B cell (primary cell): ENCODE data around the gene PACSIN2. TPM values are rescaled to one million over a fixed set of nuclear protein-coding genes. Genes with fewer than 3 reads are reported as not detected.

ENCODE experiments used
- ATAC-seq: fragments of 200-7000 bp; cut with Tn5 transposase; one replicate; pipeline ENCODE4 v1.10.0; 2021; ENCODE audit warnings: low read depth, mild to moderate bottlenecking, moderate number of reproducible peaks, moderate library complexity
- CTCF ChIA-PET: fragments of 350-600 bp; sonication (Branson Sonifier 250); formaldehyde crosslinking; loops from one replicate; lab custom pipeline; 2021; ENCODE audit warnings: antibody characterized with exemption, inconsistent platforms; lab: Charles Lee
- POLR2A ChIA-PET: fragments of 350-600 bp; sonication (Branson Sonifier 250); formaldehyde crosslinking; loops from one replicate; lab custom pipeline; 2021; ENCODE audit warnings: antibody characterized with exemption; lab: Charles Lee
- DNase-seq: peaks from one replicate; pipeline ENCODE4 v3.0.0; 2013
- H2AFZ ChIP-seq: 2 replicates; pipeline ENCODE4 v1.6.1; 2012; ENCODE audit warnings: mild to moderate bottlenecking, low read depth, low read length; ENCODE audit not compliant: insufficient read depth, poor library complexity, severe bottlenecking
- H3K27ac ChIP-seq, 2 donors: 1 replicate in 1 of 2; 2 replicates in 1 of 2; pipeline ENCODE4 v1.5.1; 2012 to 2013; ENCODE audit warnings: low read length in 2 of 2, mild to moderate bottlenecking in 2 of 2, moderate library complexity in 1 of 2
- H3K27me3 ChIP-seq, 4 experiments: fragments of 200-600 bp in 1 of 4; sonication (generic) in 1 of 4; replicated peaks in 1 of 4; 1 replicate in 2 of 4; 2 replicates in 2 of 4; pipeline versions ENCODE4 v1.6.1 to v1.7.0; 2013 to 2016; ENCODE audit warnings: low read length in 3 of 4, mild to moderate bottlenecking in 2 of 4, mixed read lengths in 1 of 4, moderate library complexity in 1 of 4; ENCODE audit not compliant: insufficient read depth in 4 of 4, control insufficient read depth in 3 of 4; ENCODE audit errors: control extremely low read depth in 1 of 4
- H3K36me3 ChIP-seq, 2 experiments: replicated peaks in 1 of 2; 1 replicate in 1 of 2; 2 replicates in 1 of 2; pipeline versions ENCODE4 v1.6.1 to v1.7.1; 2013; ENCODE audit warnings: low read length in 1 of 2; ENCODE audit not compliant: insufficient read depth in 2 of 2, control insufficient read depth in 1 of 2; ENCODE audit errors: control extremely low read depth in 1 of 2, extremely low read depth in 1 of 2
- H3K4me1 ChIP-seq, 2 donors: fragments of 200-600 bp in 1 of 2; sonication (generic) in 1 of 2; 1 replicate in 1 of 2; 2 replicates in 1 of 2; pipeline versions ENCODE4 v1.5.1 to v1.6.1; 2013 to 2017; ENCODE audit warnings: low read length in 2 of 2; ENCODE audit not compliant: control insufficient read depth in 2 of 2, insufficient read depth in 2 of 2
- H3K4me2 ChIP-seq: replicated peaks from 2 replicates; pipeline ENCODE3; 2012; ENCODE audit warnings: mild to moderate bottlenecking, low read depth, low read length; ENCODE audit not compliant: poor library complexity, severe bottlenecking
- H3K4me3 ChIP-seq, 5 experiments: fragments of 200-600 bp in 1 of 5; sonication (generic) in 1 of 5; 1 replicate in 3 of 5; 2 replicates in 2 of 5; pipeline versions ENCODE4 v1.5.1 to v1.7.0; 2011 to 2016; ENCODE audit warnings: low read length in 4 of 5, mild to moderate bottlenecking in 4 of 5, low read depth in 2 of 5, control low read depth in 1 of 5, moderate library complexity in 1 of 5; ENCODE audit not compliant: insufficient read depth in 1 of 5; ENCODE audit errors: control extremely low read depth in 1 of 5, extremely low read depth in 1 of 5
- H3K79me2 ChIP-seq: fragments of 200-600 bp; sonication (generic); one replicate; pipeline ENCODE4 v1.6.0; 2016; ENCODE audit warnings: low read length; ENCODE audit not compliant: control insufficient read depth, insufficient read depth
- H3K9ac ChIP-seq: fragments of 200-600 bp; sonication (generic); 2 replicates; pipeline ENCODE4 v1.6.1; 2017; ENCODE audit warnings: mild to moderate bottlenecking, low read length, moderate library complexity
- H3K9me3 ChIP-seq, 3 donors: one replicate each; pipeline versions ENCODE4 v1.6.1 to v1.7.1; 2013; ENCODE audit warnings: low read length in 2 of 3; ENCODE audit not compliant: control insufficient read depth in 2 of 3, insufficient read depth in 1 of 3; ENCODE audit errors: control extremely low read depth in 1 of 3
- H4K20me1 ChIP-seq: 2 replicates; pipeline ENCODE4 v1.6.0; 2012; ENCODE audit warnings: mild to moderate bottlenecking, low read length; ENCODE audit not compliant: insufficient read depth, control insufficient read depth, poor library complexity, severe bottlenecking
- H3K27ac Mint-ChIP-seq: one replicate; pipeline ENCODE4 v1.8.0; 2021; ENCODE audit warnings: mixed read lengths
- H3K27me3 Mint-ChIP-seq: one replicate; pipeline ENCODE4 v1.8.0; 2021; ENCODE audit warnings: mixed read lengths
- H3K4me1 Mint-ChIP-seq: one replicate; pipeline ENCODE4 v1.8.0; 2021; ENCODE audit warnings: mixed read lengths
- H3K4me3 Mint-ChIP-seq: one replicate; pipeline ENCODE4 v1.8.0; 2021; ENCODE audit warnings: mixed read lengths
- H3K9me3 Mint-ChIP-seq: one replicate; pipeline ENCODE4 v1.8.0; 2022; ENCODE audit warnings: mixed read lengths; ENCODE audit not compliant: insufficient read depth
- EZH2 ChIP-seq: IDR thresholded peaks from 2 replicates; pipeline ENCODE4 v1.6.1; 2012; ENCODE audit warnings: borderline replicate concordance, low read depth, mild to moderate bottlenecking, moderate library complexity, low read length; ENCODE audit not compliant: insufficient read depth, poor library complexity, severe bottlenecking
- WGBS: methylation state at CpG from one replicate; pipeline ENCODE4 v1.1.5; 2013; ENCODE audit warnings: missing lambda C conversion rate; ENCODE audit not compliant: insufficient coverage; 5-methylcytosine and 5-hydroxymethylcytosine counted together
- intact Hi-C: fragments of 100-400 bp; cut with micrococcal nuclease; formaldehyde crosslinking; loops from one replicate; pipeline ENCODE4 v1.10.0; 2022
- polyA plus RNA-seq: library from polyadenylated mRNA; depleted of rRNA; stranded (reverse); fragments of >200 nt; gene quantifications from 2 replicates; pipeline ENCODE4 v1.2.3, GENCODE V29; 2012
- total RNA-seq, 2 donors: library from RNA; stranded (reverse); fragments of 120-200 nt in 1 of 2; gene quantifications; 1 replicate in 1 of 2; 2 replicates in 1 of 2; pipeline versions ENCODE4 v1.2.3 to v1.2.4, GENCODE V29; 2013 to 2022
- TF ChIP-seq, protein P1 (sequence below): fragments of 200-600 bp; IDR thresholded peaks from one replicate; pipeline ENCODE4 v1.8.0; 2022; ENCODE audit warnings: antibody characterized with exemption, mild to moderate bottlenecking

Gene PACSIN2
- total and polyA plus RNA-seq, 2 donors (not counting 1 experiment from before 2014, with no cell fraction given), result 26.9 to 59.3 TPM

- H3K4me3 Mint-ChIP-seq, result no peak overlapping the region
Observed at GRCh38 chr22:43007519-43008102, 7.3 kb downstream of the PACSIN2 start.

GRCh38 chr22:43006753-43007152 is 8.2 kb downstream of the PACSIN2 start:
- Histone ChIP-seq H3K4me1 (peaks cover 29 to 34% of the 10 kb centered on the region in 2 donors), H3K27ac (no peak overlapping the region), H3K4me3 (no peak overlapping the region), H4K20me1 (peaks cover 89% of the 10 kb centered on the region), H3K36me3 (no peaks in the 10 kb centered on the region), H2AFZ (no peak overlapping the region), H3K9ac (no peak overlapping the region), H3K9me3 (no peaks in the 10 kb centered on the region), H3K79me2 (peaks cover 98% of the 10 kb centered on the region), H3K27me3 (no peaks in the 10 kb centered on the region), H3K4me2 (no peak overlapping the region)
- Mint-ChIP-seq H3K4me3 (no peak overlapping the region), H3K4me1 (peaks cover 66% of the 10 kb centered on the region), H3K9me3 (no peaks in the 10 kb centered on the region), H3K27ac (no peak overlapping the region), H3K27me3 (no peaks in the 10 kb centered on the region)
- 100% methylated on average over 6 of the region's 7 CpGs for WGBS
- CTCF ChIA-PET, result interaction anchor here (2.2 kb wide), 1 partner anchor 139 kb away, joined by 6 read pairs; no protein-coding TSS in a partner anchor
- intact Hi-C loops, result no loop called here
- DNase-seq (no peak), ATAC-seq (no peak)
- POLR2A ChIA-PET, result interaction anchor here (0.6 kb wide), 1 partner anchor 224 kb away, joined by 10 read pairs; no protein-coding TSS in a partner anchor
- TF ChIP-seq EZH2, result no peak
- TF ChIP-seq, protein P1, sequence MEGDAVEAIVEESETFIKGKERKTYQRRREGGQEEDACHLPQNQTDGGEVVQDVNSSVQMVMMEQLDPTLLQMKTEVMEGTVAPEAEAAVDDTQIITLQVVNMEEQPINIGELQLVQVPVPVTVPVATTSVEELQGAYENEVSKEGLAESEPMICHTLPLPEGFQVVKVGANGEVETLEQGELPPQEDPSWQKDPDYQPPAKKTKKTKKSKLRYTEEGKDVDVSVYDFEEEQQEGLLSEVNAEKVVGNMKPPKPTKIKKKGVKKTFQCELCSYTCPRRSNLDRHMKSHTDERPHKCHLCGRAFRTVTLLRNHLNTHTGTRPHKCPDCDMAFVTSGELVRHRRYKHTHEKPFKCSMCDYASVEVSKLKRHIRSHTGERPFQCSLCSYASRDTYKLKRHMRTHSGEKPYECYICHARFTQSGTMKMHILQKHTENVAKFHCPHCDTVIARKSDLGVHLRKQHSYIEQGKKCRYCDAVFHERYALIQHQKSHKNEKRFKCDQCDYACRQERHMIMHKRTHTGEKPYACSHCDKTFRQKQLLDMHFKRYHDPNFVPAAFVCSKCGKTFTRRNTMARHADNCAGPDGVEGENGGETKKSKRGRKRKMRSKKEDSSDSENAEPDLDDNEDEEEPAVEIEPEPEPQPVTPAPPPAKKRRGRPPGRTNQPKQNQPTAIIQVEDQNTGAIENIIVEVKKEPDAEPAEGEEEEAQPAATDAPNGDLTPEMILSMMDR, result no peak

More at GRCh38 chr22:43007519-43008102, 7.3 kb downstream of the PACSIN2 start:
- H3K4me3 ChIP-seq, result no peak overlapping the region
- Mint-ChIP-seq H3K9me3 (no peaks in the 10 kb centered on the region), H3K27ac (peak overlapping the region; percentile 37), H3K27me3 (no peaks in the 10 kb centered on the region), H3K4me1 (peaks cover 59% of the 10 kb centered on the region)
- H3K9ac ChIP-seq, result no peak overlapping the region
- H3K4me2 ChIP-seq, result no peak overlapping the region
- ATAC-seq (no peak), DNase-seq (no peak)
- H3K9me3 ChIP-seq, result no peaks in the 10 kb centered on the region
- WGBS, result 98% methylated on average over 4 of the region's 5 CpGs
- no peak overlapping the region for H3K27ac ChIP-seq
- CTCF ChIA-PET, result interaction anchor here (0.7 kb wide), 1 partner anchor 40 kb away, joined by 3 read pairs; no protein-coding TSS in a partner anchor
- no peaks in the 10 kb centered on the region for H3K27me3 ChIP-seq
- no peak overlapping the region for H2AFZ ChIP-seq
- peaks cover 86% of the 10 kb centered on the region for H4K20me1 ChIP-seq
- H3K79me2 ChIP-seq, result peaks cover 98% of the 10 kb centered on the region
- POLR2A ChIA-PET, result interaction anchor here (0.6 to 0.8 kb wide), 2 partner anchors 10 to 225 kb away, joined by 3 to 10 read pairs; no protein-coding TSS in a partner anchor
- H3K36me3 ChIP-seq, result no peaks in the 10 kb centered on the region
- intact Hi-C loops, result no loop called here
- H3K4me1 ChIP-seq, result peaks cover 20 to 27% of the 10 kb centered on the region in 2 donors
- TF ChIP-seq, protein P1, result no peak
- no peak for TF ChIP-seq EZH2
